Measurements from ENCODE around the gene CFAP221.

The CFAP221 gene

GRCh38 chr2:119549241-119549640, 5.0 kb downstream of the CFAP221 start:
- TF ChIP-seq CTCF (IDR thresholded peaks at IDR 0.05): no peak

GRCh38 chr2:119550346-119550745, 6.1 kb downstream of the CFAP221 start:
- TF ChIP-seq CTCF (IDR thresholded peaks at IDR 0.05): no peak

GRCh38 chr2:119550856-119551255, 6.6 kb downstream of the CFAP221 start:
- no peak for TF ChIP-seq CTCF (IDR thresholded peaks at IDR 0.05)

GRCh38 chr2:119552902-119553301, 8.7 kb downstream of the CFAP221 start:
- TF ChIP-seq CTCF (IDR thresholded peaks at IDR 0.05): no peak

- no peak for TF ChIP-seq CTCF (IDR thresholded peaks at IDR 0.05)
Observed at GRCh38 chr2:119553687-119554344, 9.6 kb downstream of the CFAP221 start.

- TF ChIP-seq CTCF (IDR thresholded peaks at IDR 0.05): no peak
Observed at GRCh38 chr2:119565481-119565880, 21.2 kb downstream of the CFAP221 start.

- TF ChIP-seq CTCF (IDR thresholded peaks at IDR 0.05): no peak
Observed at GRCh38 chr2:119567292-119567691, 23.0 kb downstream of the CFAP221 start.
